Kidney (tissue), 14 donors: ENCODE results near the gene VAC14. TPM values are rescaled to one million over a fixed set of nuclear protein-coding genes. Genes with fewer than 3 reads are reported as not detected.

Experiments used
- DNase-seq, 5 donors: peaks; one replicate each; pipeline ENCODE4 v3.0.0-alpha.2; 2013 to 2020
- FAIRE-seq: peaks from 2 replicates; lab custom pipeline; 2012; peaks lifted over from hg19 to GRCh38; lab: Jason Lieb, UNC
- H3K27ac ChIP-seq, 2 donors: one replicate each; pipeline ENCODE4 v1.7.0; 2013; ENCODE audit warnings: low read depth in 2 of 2, low read length in 2 of 2, inconsistent platforms in 1 of 2
- H3K27me3 ChIP-seq: one replicate; pipeline ENCODE4 v1.7.1; 2013; ENCODE audit warnings: low read length, inconsistent platforms; ENCODE audit not compliant: control insufficient read depth, insufficient read depth
- H3K36me3 ChIP-seq, 3 donors: one replicate each; pipeline versions ENCODE4 v1.7.0 to v1.7.1; 2013; ENCODE audit warnings: low read length in 3 of 3, control low read depth in 1 of 3, inconsistent platforms in 1 of 3; ENCODE audit not compliant: insufficient read depth in 3 of 3, control insufficient read depth in 2 of 3
- H3K4me1 ChIP-seq, 3 donors: one replicate each; pipeline versions ENCODE4 v1.7.0 to v1.7.1; 2013; ENCODE audit warnings: low read length in 3 of 3, inconsistent platforms in 1 of 3, low read depth in 1 of 3; ENCODE audit not compliant: control insufficient read depth in 2 of 3, insufficient read depth in 2 of 3
- H3K4me3 ChIP-seq, 3 donors: one replicate each; pipeline versions ENCODE4 v1.7.0 to v1.8.1; 2013; ENCODE audit warnings: low read length in 3 of 3, control low read depth in 1 of 3, inconsistent platforms in 1 of 3
- H3K9ac ChIP-seq, 3 donors: one replicate each; pipeline versions ENCODE4 v1.7.0 to v1.7.1; 2013; ENCODE audit warnings: low read length in 3 of 3, control low read depth in 1 of 3, inconsistent platforms in 1 of 3
- H3K9me3 ChIP-seq, 3 donors: one replicate each; pipeline versions ENCODE4 v1.7.0 to v1.7.1; 2013; ENCODE audit warnings: low read length in 3 of 3, control low read depth in 1 of 3, inconsistent platforms in 1 of 3; ENCODE audit not compliant: control insufficient read depth in 2 of 3, insufficient read depth in 1 of 3
- intact Hi-C: fragments of 100-400 bp; cut with DNase I; formaldehyde crosslinking; loops from one replicate; pipeline ENCODE4 v1.11.1; 2022
- polyA plus RNA-seq: library from polyadenylated mRNA; stranded (reverse); fragments of 350-450 nt; fragmentation: Illumina TruSeq; extraction: RNeasy Lipid Tissue Mini Kit (QIAGEN cat#74804); gene quantifications from one replicate; pipeline ENCODE4 v1.2.3, GENCODE V29; 2014; ENCODE audit warnings: low read depth, low replicate concordance; ENCODE audit not compliant: insufficient read depth
- total RNA-seq: library from RNA; stranded (reverse); fragmentation: NEBNext Ultra II Directional; extraction: Animal tissue kit (Norgen Biotek cat#: 25700); gene quantifications from one replicate; pipeline ENCODE4 v1.2.1, GENCODE V29; 2021
- TF ChIP-seq, protein P1 (sequence below): IDR thresholded peaks from 3 replicates; pipeline ENCODE4 v1.5.1; 2012; ENCODE audit warnings: mild to moderate bottlenecking, moderate library complexity, borderline replicate concordance; ENCODE audit not compliant: insufficient read depth; ENCODE audit errors: extremely low read depth
- donor health status: control.
- donor health status: control.
- donor health status: control.
- donor health status: control.
- donor health status: control.
- donor health status: DM: yes; HTN: yes; CAD: no.
- donor health status: Normal renal cell carcinoma (clear cell type).

The VAC14 gene
- total and polyA plus RNA-seq, 2 donors from 2014 or later: 36.8 to 41.9 TPM

DNA sequence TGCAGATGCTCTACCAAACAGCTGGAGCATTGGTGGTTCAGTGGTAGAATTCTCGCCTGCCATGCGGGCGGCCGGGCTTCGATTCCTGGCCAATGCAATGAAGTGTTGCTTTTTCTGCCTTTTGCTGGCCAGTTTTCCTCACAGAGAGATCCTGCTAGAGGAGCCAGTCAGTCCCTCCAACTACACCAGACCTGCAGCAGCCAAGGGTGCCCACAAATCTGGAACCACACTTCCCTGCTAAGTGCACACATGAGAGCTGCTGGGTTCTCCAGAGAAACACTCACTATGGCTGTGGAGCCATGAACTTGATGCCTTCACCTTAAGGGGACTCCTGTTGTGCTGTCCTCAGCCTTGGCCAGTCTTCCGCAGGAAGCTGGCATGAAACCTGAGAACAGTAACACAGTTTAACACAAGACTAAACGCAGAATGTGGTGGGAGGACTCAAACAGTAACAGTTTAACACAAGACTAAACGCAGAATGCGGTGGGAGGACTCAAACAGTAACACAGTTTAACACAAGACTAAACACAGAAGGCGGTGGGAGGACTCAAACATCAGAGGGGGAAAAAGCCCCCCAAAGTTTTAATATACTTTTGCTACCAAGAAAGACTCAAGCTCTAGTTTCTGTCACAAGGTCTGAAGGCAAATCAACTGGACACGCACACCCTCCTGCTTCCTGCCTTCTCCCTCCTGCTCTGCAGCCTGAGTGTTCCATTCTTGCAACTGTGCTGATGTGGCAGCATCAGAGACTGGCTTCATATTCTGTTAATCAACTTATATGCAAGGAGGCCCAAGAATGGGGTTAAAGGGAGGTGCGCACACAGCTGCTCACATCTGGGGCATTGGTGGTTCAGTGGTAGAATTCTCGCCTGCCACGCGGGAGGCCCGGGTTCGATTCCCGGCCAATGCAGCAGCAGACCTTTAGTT, 12.0 kb downstream of the VAC14 start:
- TF ChIP-seq, protein P1, sequence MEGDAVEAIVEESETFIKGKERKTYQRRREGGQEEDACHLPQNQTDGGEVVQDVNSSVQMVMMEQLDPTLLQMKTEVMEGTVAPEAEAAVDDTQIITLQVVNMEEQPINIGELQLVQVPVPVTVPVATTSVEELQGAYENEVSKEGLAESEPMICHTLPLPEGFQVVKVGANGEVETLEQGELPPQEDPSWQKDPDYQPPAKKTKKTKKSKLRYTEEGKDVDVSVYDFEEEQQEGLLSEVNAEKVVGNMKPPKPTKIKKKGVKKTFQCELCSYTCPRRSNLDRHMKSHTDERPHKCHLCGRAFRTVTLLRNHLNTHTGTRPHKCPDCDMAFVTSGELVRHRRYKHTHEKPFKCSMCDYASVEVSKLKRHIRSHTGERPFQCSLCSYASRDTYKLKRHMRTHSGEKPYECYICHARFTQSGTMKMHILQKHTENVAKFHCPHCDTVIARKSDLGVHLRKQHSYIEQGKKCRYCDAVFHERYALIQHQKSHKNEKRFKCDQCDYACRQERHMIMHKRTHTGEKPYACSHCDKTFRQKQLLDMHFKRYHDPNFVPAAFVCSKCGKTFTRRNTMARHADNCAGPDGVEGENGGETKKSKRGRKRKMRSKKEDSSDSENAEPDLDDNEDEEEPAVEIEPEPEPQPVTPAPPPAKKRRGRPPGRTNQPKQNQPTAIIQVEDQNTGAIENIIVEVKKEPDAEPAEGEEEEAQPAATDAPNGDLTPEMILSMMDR: no peak
- Histone ChIP-seq H3K4me1 (peaks cover 0 to 11% (median 6%) of the 10 kb centered on the region in 3 donors), H3K9ac (peak overlapping the region in 1 of 3 donors; percentile 16), H3K27ac (peak overlapping the region in 1 of 2 donors; percentile 20), H3K4me3 (no peak overlapping the region), H3K36me3 (peaks cover 0 to 26% (median 9%) of the 10 kb centered on the region in 3 donors), H3K9me3 (no peaks in the 10 kb centered on the region), H3K27me3 (no peaks in the 10 kb centered on the region)
- DNase-seq (peak in 4 of 5 donors; percentile 83 to 93 (median 90)), FAIRE-seq (no peak)
- intact Hi-C loops: no loop called here

DNA sequence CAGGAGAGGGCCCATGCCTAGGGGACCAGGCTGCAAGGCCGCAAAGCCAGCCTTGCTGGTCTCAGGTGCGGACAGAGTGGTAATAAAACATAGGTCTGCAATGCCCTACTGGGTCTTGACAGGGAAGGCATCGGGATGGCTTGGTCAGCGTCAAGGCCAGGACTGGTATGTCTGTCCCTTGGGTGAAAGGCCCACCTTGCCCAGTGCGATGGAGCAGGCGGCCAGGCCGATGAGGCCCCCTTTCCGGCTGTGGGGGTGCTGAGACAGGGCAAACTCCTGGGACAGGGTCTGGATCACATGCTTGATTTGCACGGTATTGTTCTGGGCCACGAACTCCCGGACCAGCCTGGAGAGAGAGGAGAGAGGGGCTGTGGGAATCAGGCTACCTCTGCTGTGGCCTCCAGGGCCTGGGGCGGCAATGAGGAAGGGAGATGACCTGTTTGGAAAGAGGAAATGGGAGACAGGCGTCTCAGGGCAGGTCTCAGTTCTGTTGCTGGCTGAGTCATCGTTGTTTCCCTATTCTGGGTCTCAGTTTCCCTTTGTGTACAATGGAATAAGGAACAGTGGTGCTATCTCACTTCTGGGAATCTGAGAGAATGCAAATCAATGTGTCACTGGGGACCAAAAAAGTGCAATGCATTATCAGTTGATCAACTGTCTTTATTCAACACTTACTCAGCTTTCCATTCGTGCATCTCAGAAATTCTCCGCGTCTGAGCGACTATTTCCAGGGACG, 14.8 kb downstream of the VAC14 start:
- TF ChIP-seq, protein P1: no peak
- intact Hi-C loops: no loop called here
- Histone ChIP-seq H3K9ac (no peak overlapping the region), H3K4me3 (no peak overlapping the region), H3K36me3 (peaks cover 0 to 53% (median 26%) of the 10 kb centered on the region in 3 donors), H3K27me3 (no peaks in the 10 kb centered on the region), H3K9me3 (no peaks in the 10 kb centered on the region), H3K4me1 (peaks cover 0 to 11% (median 6%) of the 10 kb centered on the region in 3 donors), H3K27ac (no peak overlapping the region)
- no peak for DNase-seq
- FAIRE-seq: no peak

DNA sequence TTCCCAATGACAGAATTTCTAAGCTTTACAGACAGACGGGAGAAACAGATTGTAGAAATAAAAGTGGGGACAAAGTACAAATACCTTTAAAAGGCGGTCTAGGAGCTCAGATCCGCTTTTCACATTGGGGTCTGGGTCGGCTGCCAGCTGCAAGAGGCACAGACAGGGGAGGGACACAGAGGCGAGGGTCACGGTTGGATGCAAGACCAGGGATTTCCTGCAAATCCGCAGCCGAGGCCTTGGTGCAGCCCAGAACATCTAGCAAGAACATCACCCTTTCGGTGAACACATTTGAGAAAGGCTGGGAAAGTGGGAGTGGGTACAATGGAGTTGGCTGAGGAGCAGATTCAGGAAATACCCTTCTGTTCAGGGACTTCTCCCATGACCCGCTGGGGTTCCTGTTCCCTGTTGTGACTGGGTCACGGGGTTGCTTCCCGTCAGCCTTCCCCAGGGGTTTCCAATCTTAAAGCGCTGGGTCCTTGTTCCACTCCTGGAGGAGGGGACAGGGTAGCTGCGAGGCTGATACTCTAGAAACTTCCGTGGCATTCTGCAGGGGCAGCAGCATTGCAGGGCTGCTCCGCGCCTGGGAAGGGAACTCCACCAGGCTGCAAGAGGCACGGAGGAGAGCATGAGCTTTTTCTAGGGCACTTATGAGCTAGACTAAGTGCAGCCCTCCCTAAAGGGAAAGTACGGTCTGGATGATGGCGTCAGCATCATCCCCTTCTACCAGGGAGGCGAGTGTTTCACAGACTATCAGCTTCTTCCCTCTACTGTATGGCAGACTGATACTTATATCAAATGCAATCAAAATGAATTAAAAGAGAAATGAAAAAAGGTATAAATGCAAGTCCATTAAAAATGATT, 16.0 kb downstream of the VAC14 start:
- no peak overlapping the region for H3K27ac ChIP-seq

More for the DNA sequence above, 16.0 kb downstream of the VAC14 start:
- TF ChIP-seq, protein P1: no peak
- H3K36me3 ChIP-seq: peaks cover 0 to 64% (median 33%) of the 10 kb centered on the region in 3 donors
- H3K4me3 ChIP-seq: no peak overlapping the region
- intact Hi-C loops: no loop called here
- peaks cover 0 to 11% (median 4%) of the 10 kb centered on the region in 3 donors for H3K4me1 ChIP-seq
- no peaks in the 10 kb centered on the region for H3K9me3 ChIP-seq
- no peak overlapping the region for H3K9ac ChIP-seq
- DNase-seq: no peak
- H3K27me3 ChIP-seq: no peaks in the 10 kb centered on the region
- no peak for FAIRE-seq
